ENCODE data around the gene SGF29.
"Not testable (repeated sequence)": the region's sequence is repeated elsewhere in the genome, so short reads cannot be mapped to it uniquely, and the experiment has no call there.

SGF29 gene

DNA sequence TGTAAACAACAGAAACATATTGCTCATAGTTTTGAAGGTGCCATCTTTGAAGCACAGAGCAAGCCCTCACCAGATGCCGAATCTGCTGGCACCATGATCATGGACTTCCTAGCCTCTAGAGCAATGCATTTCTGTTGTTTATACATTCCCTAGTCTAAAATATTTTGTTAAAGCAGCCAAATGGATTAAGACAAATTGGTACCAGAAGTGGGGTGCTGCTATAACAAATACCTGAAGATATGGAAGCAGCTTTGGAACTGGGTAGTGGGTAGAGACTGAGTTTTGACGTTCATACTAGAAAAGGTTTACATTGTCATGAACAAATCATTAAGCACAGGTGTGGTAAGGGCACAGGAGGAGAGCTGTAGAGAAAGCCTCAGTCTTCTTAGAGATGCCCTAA lies 13.6 kb downstream of the SGF29 start:
- DNase-seq = no peak

- peak in 1 of 2 donors; percentile 51 for DNase-seq
These were observed 15.3 kb downstream of the SGF29 start for GRCh38 chr16:28569021-28569420.

GRCh38 chr16:28569968-28570752 lies 16.4 kb downstream of the SGF29 start:
- DNase-seq = no peak

DNA sequence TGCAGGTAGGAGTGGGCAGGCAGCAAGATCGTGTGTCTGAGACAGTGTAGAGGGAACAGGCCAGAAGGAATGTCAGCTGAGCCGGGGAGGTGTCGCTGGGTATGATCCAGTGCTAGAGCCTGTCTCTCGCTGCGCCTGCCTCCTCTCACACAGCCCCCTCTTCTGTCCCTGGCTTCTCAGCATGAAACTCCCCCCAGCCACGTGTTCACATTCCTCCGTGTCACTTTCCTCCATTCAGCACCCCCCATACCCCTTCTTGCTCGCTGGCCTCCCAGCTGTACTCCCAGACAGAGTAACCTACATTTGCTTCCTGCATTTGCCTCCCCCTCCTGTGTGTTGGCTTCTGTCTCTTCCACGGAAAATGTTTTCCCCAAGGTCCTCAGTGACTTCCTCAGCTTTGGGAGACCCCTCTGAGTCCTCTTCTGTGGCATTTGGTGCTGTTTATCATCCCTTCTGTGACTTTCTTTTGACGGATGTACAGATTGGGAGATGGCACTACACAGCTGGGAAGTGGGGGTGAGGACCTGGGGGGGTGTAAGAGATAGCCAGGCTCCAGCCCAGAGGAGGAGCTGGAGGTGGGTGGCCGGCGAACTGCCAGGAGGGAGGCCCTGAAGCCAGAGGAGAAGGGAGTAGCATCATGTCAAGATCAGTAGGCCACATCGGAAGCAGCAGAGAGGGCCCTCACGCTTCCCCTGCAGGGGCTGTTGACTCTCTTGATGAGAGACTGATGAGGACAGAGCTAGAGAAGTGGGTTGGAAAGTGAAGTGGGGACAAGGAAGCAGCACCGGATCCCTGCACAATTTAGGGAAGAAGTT lies 19.2 kb downstream of the SGF29 start:
- peak; percentile 20 for DNase-seq

GRCh38 chr16:28573738-28574718 lies 20.3 kb downstream of the SGF29 start:
- DNase-seq = no peak

DNA sequence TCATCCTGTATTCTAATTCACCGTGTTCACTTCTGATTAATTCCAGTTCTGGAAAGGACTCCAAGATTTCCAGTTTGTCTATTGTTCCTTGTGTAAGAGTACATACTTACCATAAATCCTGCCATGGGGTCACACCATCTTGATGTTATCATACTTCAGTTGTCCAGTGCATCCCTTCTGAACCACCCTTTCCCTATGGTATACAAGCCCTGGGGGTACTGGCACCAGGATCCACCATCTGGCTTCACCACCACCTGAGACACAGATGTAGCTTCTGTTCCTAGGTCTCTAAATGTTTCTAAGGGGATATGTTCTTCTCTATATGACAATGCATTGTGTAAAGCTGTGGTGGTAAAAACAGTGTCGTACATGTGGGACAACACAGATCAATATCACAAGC lies 21.2 kb downstream of the SGF29 start:
- no peak for DNase-seq

GRCh38 chr16:28575446-28576109 lies 21.9 kb downstream of the SGF29 start:
- DNase-seq = no peak

DNA sequence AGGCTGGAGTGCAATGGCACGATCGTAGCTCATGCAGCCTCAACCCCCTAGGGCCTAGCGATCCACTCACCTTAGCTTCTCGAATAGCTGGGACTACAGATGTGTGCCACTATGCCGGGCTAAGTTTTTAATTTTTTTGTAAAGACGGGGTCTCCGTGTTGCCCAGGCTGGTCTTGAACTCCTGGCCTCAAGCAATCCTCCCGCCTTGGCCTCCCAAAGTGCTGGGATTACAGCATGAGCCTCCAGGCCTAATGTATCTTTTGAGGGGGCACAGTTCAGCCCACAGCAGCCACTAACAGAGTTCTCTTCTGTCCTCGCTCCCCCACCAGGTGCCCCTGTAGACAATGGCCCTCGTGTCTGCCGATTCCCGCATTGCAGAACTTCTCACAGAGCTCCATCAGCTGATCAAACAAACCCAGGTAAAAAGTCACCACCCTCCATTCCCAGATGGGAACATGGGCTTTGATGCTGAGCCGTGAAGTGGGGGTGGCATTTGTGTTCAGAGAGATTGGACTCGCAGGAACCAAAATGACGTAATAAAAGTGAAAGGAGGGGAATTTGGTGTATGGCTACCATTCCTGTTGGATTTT lies 27.1 kb downstream of the SGF29 start:
- DNase-seq = no peak

GRCh38 chr16:28585674-28586073 lies 32.0 kb downstream of the SGF29 start:
- DNase-seq = no peak

DNA sequence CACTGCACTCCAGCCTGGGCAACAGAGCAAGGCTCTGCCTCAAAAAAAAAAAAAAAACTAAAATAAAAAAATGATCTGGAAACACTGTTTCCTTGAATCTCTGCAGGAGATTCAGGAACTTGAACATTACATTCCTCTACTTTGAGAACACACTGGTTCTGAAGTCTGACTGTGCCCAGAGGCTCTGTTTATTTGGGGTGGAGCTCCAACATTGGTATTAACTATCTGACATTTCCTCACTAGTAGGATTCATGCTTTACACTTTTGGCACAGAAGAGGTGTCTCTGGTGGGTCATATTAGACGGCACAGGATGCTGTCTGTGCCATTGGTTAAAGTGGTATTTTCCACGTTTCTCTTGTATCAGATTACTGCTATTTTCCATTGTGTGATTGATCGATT lies 32.7 kb downstream of the SGF29 start:
- DNase-seq = no peak

DNA sequence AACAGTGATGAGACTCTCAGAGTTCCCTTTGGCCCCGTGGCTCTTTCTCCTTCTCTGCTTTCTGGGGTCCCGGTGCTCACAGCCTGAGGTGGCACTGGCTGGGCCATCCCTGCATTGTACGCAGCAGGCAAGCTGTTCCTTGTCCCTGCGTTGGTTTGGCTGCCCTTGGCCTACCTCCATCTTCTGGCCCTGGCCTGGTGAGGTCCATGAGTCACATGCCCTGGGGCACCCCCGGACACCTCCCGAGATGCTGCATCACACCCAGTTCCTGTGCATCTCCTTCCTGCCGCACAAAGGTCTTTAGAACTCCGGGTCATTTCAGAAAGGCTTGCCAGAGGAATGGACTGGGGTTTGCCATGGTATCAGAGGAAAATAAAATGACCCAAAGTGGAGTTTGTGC lies 33.7 kb downstream of the SGF29 start:
- DNase-seq = no peak

- no peak for DNase-seq
These were observed 35.3 kb downstream of the SGF29 start for GRCh38 chr16:28589069-28589468.

DNA sequence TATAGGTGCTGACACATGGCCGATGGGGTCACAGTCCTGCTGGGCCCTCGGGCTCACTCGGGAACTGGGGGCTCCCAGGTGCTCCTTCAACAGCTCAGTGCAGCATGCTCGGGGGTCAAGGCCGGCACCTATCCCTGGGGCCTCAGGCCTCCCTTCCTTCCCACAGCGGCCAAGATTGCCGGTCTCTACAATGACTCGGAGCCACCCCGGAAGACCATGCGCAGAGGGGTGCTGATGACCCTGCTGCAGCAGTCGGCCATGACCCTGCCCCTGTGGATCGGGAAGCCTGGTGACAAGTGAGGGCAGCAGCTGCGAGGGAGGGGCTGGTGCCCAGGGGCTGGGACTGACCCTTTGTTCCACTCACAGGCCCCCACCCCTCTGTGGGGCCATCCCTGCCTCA lies 36.2 kb downstream of the SGF29 start:
- DNase-seq = no peak

DNA sequence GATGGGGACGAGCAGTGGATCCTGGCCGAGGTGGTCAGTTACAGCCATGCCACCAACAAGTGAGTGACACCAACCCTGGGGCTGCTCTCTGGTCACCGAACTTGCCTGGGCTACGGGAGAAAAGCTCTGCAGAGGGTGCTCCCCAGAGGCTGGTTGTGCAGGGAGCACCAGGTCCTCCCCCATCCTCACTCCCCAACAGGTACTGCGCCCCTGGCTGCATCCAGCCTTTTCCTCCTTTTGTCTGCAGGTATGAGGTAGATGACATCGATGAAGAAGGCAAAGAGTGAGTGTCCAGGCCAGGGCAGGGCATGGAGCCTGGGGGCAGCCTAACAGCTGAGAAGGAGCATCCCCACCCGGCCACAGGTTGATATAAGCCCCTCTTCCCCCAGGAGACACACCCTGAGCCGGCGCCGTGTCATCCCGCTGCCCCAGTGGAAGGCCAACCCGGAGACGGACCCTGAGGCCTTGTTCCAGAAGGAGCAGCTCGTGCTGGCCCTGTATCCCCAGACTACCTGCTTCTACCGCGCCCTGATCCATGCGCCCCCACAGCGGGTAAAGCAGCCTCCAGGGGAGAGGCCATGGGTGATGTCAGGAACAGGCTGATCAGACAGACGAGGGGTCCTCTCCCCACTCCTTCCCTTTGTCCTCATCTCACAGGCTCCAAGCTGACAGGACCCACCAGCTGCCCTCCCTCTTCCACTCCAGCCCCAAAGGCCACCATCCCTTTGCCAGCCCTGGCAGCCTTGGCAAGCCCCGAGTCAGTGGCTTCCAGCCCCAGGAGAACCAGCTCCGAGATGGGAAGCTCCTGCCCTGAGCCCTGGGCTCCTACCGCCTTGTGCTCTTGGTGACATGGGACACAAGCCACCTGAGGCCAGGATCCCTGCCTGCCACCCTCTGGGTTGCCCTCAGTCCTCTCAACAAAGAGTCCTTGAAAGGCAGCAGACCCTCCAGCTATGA lies 36.9 kb downstream of the SGF29 start:
- no peak for DNase-seq

DNA sequence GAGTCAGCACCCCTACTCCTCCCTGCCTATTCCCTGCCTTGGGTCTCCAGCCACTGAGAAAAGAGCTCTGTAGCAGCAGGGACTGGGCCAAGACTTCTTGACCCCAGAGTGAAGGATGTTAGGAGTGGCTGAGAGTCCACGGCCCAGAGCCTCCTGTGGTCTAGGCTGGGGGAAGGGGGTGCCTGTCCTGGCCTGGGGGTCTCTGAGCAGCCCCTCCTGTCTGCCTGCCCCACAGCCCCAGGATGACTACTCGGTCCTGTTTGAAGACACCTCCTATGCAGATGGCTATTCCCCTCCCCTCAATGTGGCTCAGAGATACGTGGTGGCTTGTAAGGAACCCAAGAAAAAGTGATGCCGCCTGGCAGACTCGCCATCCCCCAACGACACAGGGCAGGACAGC lies 37.6 kb downstream of the SGF29 start:
- DNase-seq = no peak

- no peak for DNase-seq
These were observed 38.8 kb downstream of the SGF29 start for GRCh38 chr16:28592511-28592910.

- DNase-seq = no peak
These were observed 39.3 kb downstream of the SGF29 start for GRCh38 chr16:28592979-28593553.

DNA sequence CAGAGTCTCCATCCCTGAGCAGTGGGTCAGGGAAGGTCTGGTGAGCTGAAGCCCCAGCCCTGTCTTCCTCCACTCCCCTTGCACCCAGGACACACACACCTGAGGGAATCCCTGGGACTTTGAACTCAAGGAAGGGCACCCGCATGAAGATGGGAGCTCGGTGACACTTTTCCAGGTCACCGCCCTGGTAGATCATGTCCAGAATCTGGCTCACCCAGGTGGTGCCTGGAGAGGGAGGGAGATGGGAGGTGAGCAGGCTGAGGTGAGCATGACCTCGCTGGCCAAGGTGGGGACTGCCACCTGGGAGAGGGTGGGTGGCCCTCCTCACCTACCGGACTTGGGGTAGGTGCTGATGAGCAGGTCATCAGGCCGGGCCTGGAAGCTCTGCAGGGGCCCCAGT lies 41.7 kb downstream of the SGF29 start:
- DNase-seq = not testable (repeated sequence)

DNA sequence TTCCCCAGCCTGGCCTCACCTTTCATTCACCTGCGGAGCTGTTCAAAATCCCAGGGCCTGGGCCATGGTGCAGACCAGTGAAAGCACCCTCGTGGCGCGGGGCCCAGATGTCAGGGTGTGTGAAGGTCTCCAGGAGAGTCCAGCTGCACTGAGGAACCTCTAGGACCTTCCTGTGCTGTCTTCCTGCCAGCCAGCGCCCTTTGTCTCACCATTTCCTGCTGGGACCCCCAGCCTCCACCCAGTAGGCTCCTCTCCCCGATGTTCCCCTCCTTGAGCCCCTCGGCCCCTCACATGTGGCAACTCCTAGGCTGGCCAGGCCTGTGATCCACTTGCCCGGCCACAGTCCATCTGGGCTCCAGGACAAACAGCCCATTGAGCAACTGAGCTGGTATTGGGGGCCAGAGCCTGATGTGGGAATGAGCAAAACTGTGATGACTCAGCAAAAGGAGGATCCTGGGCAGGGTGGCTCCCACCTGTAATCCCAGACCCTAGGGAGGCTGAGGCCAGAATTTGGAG lies 42.5 kb downstream of the SGF29 start:
- no peak for DNase-seq

Measured in inflammatory macrophage treated with lipopolysaccharide for 1 hour (primary cell).